NCI-H460 (cell line): ENCODE results near the gene INTS7. TPM values are rescaled to one million over a fixed set of nuclear protein-coding genes. Genes with fewer than 3 reads are reported as not detected.
"Not testable (repeated sequence)": the region's sequence is repeated elsewhere in the genome, so short reads cannot be mapped to it uniquely, and the experiment has no call there.

Experiments used
- DNase-seq: peaks from one replicate; pipeline ENCODE4 v3.0.0-alpha.2; 2016; ENCODE audit warnings: low read depth; ENCODE audit errors: extremely low read depth
- total RNA-seq: library from RNA; depleted of rRNA; stranded (reverse); fragments of >200 nt; shearing (Covaris generic); gene quantifications from 2 replicates; pipeline ENCODE4 v1.2.3, GENCODE V29; 2014

The INTS7 gene
- total RNA-seq, 1 experiment from 2014 or later: 45.5 TPM

GRCh38 chr1:212039622-212040021, 4.3 kb upstream of the INTS7 start:
- no peak for DNase-seq

DNA sequence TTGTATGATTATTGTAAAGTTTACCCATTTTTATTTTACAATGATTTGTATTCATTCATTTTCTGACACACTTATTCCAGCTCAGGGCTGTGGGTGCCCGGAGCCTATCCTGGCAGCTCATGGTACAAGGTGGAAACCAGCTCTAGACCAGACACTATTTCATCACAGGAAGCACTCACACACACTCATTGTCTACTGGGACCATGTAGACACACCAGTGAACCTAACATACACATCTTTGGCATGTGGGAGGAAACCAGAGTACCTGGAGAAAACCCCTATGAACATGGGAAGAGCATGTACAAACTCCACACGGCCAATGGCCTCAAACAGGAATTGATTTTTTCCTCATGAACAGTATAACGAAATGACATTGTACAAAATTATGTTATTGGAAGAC, 2.5 kb upstream of the INTS7 start:
- DNase-seq: peak; percentile 36

- DNase-seq: no peak
Measured at GRCh38 chr1:212035835-212036605, 663 bp upstream of the INTS7 start.

- no peak for DNase-seq
Measured at GRCh38 chr1:212034516-212035122, 738 bp downstream of the INTS7 start.

- DNase-seq: peak; percentile 90
Measured at GRCh38 chr1:212030936-212031528, 4.3 kb downstream of the INTS7 start.

- DNase-seq: not testable (repeated sequence)
Measured at GRCh38 chr1:212027727-212028126, 7.6 kb downstream of the INTS7 start.

DNA sequence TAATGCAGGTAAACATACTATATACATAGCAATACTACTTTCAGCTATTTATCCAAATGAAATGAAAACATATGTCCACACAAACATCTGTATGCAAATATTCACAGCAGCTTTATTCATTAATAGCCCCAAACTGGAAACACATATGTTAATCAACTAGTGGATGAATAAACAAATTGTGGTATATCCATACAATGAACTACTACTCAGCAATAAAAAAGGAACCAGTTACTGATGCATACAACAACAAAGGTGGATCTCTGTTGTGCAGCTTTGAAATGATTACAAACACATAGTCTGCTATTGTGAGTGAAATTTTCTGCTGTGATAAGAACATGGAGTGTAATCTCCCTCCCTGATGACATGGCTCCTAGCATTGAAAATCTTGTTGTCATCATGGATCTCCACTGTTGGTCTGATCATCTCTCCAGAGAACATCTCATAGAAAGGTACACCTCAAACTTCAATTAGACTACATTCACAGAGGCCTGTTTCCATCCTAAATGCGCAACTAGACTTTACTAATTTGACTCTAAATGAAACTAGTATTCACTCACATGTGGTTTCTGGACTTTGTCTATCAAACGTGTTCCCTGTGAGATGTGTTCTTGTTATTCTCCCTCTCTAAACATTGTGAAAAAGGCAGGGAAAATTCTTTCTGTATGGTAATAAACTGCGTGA, 10.7 kb downstream of the INTS7 start:
- no peak for DNase-seq

- DNase-seq: not testable (repeated sequence)
Measured at GRCh38 chr1:212022908-212023307, 12.4 kb downstream of the INTS7 start.

DNA sequence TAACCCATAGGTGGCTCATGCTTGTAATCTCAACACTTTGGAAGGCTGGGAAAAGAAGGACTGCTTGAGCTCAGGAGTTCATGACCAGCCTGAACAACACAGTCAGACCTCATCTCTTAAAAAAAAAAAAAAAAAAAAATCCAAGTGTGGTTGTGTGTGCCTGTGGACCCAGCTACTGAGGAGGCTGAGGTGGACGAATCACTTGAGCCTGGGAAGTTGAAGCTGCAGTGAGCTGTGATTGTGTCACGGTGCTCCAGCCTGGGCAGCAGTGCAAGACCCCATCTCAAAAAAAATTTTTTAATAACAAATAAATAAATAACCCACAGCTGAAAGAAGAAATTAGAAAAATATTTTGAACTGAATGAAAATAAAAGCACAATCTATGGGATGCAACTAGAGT, 13.8 kb downstream of the INTS7 start:
- no peak for DNase-seq

GRCh38 chr1:212020975-212021374, 14.4 kb downstream of the INTS7 start:
- DNase-seq: no peak

DNA sequence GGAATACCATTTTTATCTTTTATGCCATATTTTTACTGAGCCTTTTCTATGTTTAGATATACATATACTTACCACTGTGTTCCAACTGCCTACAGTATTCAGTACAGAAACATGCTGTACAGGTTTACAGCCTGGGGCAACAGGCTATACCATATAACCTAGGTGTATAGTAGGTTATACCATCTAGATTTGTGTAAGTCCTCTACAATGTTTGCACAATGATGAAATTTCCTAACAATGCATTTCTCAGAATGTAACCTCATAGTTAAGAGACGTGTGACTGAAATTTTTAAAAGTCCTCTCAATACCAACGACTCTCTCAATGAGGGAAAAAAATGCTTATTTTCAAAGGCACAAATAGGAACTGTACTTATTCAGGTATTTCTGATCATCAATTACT, 21.7 kb downstream of the INTS7 start:
- no peak for DNase-seq

GRCh38 chr1:212012034-212012740, 23.2 kb downstream of the INTS7 start:
- DNase-seq: peak; percentile 84

- no peak for DNase-seq
Measured at GRCh38 chr1:212010004-212010403, 25.4 kb downstream of the INTS7 start.

GRCh38 chr1:212009561-212009960, 25.8 kb downstream of the INTS7 start:
- DNase-seq: no peak

DNA sequence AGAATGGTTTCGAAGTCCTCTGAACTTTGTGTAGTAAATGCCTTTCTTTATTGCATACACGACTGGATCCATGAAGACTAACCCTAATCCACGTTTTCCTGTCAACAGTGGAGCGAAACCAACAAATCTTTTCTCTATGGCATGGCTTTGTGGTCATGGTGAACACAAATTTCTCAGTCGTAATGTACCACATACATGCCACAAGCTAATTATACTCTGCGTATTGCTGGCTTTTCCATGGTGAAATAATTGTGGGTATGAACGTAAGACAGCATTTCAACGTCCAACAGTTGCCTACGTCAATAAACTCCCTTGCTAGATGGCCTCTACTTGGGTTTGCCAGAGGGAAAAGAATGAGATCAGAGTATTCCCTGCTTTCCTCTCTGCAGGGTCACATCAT, 27.5 kb downstream of the INTS7 start:
- DNase-seq: no peak

DNA sequence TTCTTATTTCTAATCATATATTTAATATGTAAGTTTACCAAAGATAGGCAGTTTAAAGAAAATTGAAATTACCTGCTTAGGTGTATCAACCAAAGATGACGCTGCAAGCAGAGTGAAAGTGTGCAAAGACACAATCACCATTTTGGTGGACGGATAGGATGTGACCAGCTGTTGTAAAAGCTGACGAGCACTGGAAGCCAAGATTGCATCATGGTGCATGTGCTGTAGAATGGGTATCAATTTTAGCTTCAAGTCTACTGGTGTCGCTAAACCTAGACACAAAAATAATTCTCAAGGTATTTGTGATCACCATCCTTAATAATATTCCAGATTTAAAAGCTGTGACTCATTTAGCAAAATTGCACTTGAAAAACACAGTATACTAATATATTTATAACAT, 28.2 kb downstream of the INTS7 start:
- no peak for DNase-seq

DNA sequence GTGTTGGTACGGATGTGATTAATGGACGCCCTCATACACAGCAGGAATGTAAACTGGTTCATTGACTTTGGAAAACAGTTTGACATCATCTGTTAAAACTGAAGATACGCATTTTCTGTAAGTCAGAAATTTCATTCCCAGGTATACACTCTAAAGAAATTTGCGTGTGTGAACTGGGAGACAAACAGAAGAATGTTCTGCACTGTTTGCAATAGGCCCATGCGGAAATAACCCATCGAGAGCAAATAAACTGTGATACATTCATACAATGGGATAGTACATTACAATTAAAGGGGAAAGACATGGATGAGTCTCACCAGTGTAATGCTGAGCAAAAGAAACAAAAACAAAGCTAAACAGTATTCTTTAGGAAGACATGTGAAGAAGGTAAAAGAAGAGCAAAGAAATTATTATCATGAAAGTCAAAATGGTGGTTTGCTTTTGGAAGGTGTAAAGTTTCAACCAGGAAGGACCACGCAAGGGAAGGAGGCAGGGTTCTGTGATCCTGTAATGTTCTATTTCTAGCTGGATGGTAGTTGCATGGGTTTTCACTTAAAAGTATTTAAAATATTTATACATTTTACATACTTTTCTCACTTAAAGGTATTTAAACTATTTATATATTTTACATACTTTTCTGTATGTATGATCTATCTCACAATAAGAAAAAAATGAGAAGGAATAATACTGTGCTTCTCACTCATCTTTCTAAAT, 30.3 kb downstream of the INTS7 start:
- no peak for DNase-seq

DNA sequence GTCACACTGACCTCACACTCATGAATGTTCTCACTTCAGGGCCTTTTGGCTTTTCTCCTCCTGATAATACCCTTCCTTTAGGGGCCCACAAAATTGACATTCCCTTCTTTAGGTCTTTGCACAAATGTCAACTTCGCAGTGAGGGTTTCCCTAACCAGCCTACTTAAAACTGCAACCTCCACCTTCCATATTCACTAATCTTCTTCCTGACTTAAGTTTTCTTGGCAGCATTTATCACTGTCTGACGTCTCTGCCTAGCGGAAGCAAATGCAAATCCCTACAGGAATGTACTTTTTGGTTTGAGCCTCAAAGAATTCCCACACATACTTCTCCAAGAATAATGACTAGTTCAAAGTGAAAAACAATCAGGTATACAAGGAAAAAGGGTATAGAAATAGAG, 32.8 kb downstream of the INTS7 start:
- DNase-seq: no peak

- not testable (repeated sequence) for DNase-seq
Measured at GRCh38 chr1:211997426-211997825, 37.9 kb downstream of the INTS7 start.

DNA sequence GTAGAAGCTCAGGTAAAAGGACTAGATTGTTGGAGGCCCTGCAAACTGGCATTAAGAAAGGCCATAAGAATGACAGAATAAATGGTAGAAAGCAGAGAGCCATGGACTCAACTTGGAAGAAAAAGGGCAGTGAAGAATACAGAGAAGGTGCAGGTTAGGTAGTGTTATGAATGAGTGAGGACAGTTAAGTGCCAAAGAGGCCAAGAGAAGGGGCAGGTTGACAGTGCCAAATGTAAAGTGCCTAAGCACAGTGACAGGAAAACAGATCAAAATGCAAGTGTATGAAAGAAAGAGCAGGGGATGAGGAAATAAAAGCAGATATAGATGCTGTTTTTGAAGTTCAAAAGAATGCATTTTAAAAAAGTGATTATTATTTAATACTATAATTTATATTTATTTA, 43.7 kb downstream of the INTS7 start:
- no peak for DNase-seq
